Body of pancreas (tissue), 4 donors: ENCODE results near the gene SPATS2L.

Source experiments
- POLR2A ChIP-seq, 3 donors: fragments of 450-650 bp; IDR thresholded peaks; one replicate each; pipeline ENCODE4 v1.6.1; 2016; ENCODE audit warnings: antibody characterized with exemption in 3 of 3, mild to moderate bottlenecking in 2 of 3
- TF ChIP-seq, protein P1 (sequence below), 7 experiments: fragments of 450-650 bp in 4 of 7; fragments of 200-600 bp in 3 of 7; sonication (generic) in 3 of 7; IDR thresholded peaks; one replicate each; pipeline ENCODE4 v1.5.1; 2016 to 2019; ENCODE audit warnings: antibody characterized with exemption in 7 of 7

DNA sequence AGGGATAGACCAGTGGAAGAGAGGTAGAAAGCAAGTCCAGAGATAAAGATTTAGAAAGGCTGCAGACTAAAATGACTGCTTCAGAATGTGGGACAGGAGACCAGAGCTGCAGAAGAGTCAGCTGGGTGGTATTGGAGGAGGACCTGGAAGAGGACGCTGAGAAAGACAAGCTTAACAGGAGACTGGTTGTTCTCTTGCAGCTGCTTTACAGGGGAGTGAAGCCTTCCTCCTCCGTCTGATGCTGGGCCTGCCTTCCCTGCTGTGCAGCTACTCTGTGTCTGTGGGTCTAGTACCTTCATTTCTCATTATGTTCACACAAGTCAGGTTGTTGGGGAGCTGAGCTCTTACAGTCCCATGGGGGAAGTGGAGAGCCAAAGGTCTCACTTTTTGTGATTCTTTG, 35.7 kb downstream of the SPATS2L start:
- TF ChIP-seq, protein P1, sequence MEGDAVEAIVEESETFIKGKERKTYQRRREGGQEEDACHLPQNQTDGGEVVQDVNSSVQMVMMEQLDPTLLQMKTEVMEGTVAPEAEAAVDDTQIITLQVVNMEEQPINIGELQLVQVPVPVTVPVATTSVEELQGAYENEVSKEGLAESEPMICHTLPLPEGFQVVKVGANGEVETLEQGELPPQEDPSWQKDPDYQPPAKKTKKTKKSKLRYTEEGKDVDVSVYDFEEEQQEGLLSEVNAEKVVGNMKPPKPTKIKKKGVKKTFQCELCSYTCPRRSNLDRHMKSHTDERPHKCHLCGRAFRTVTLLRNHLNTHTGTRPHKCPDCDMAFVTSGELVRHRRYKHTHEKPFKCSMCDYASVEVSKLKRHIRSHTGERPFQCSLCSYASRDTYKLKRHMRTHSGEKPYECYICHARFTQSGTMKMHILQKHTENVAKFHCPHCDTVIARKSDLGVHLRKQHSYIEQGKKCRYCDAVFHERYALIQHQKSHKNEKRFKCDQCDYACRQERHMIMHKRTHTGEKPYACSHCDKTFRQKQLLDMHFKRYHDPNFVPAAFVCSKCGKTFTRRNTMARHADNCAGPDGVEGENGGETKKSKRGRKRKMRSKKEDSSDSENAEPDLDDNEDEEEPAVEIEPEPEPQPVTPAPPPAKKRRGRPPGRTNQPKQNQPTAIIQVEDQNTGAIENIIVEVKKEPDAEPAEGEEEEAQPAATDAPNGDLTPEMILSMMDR (IDR thresholded peaks at IDR 0.05) = no peak
- no peak for TF ChIP-seq POLR2A (IDR thresholded peaks at IDR 0.05)
